Measurements from ENCODE around the gene ARAP1. TPM values are rescaled to one million over a fixed set of nuclear protein-coding genes. Genes with fewer than 3 reads are reported as not detected.

Gene ARAP1
- polyA plus RNA-seq, 1 donor (not counting 4 experiments of a cell fraction or from before 2014, with no cell fraction given) = 32.8 TPM

DNA sequence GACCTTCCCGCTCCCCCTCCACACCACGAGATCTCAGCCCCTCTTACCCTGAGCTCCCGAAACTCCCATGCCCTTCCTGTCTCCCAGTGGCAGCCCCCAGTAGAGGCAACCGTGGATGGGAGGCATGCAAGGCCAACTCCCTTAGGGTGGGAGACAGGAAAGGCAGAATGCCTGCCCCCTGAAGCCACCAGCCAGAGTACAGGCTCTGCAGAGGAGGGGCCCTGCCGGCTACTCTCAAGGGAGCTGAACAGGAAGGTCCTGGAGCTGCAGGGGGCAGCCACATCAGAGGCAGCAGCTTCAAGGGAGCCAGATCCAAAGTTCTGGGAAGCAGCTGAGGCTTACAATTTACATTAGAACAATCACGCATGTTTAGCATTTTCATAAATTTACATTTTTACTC lies 116.3 kb downstream of the ARAP1 start:
- DNase-seq (ENCODE audit: low read depth, low spot score) = no peak
- Histone ChIP-seq H3K79me2 (ENCODE audit: control insufficient read depth, insufficient read depth, low read length) (no peaks in the 10 kb centered on the region), H3K9me1 (ENCODE audit: control insufficient read depth, extremely low read depth, insufficient read depth, low read length) (no peaks in the 10 kb centered on the region), H3K27ac (ENCODE audit: control insufficient read depth, insufficient read depth, low read length) (no peak overlapping the region), H3K36me3 (ENCODE audit: control insufficient read depth in 2 of 2, extremely low read depth in 1 of 2, insufficient read depth in 2 of 2, low read length in 2 of 2) (no peaks in the 10 kb centered on the region), H3K9ac (ENCODE audit: control insufficient read depth, extremely low read depth, insufficient read depth, low read length) (no peak overlapping the region), H3K4me2 (ENCODE audit: control insufficient read depth, extremely low read depth, insufficient read depth, low read depth, low read length) (no peak overlapping the region), H2AFZ (ENCODE audit: control insufficient read depth, low read length) (no peak overlapping the region), H3K9me3 (ENCODE audit: control insufficient read depth, low read depth, low read length) (no peaks in the 10 kb centered on the region), H3K27me3 (ENCODE audit: control insufficient read depth, extremely low read depth, insufficient read depth, low read length) (peaks cover 29% of the 10 kb centered on the region), H3K4me1 (ENCODE audit: control insufficient read depth, extremely low read depth, insufficient read depth, low read length) (no peaks in the 10 kb centered on the region), H3K4me3 (ENCODE audit: control insufficient read depth in 2 of 3, extremely low read depth in 1 of 3, insufficient read depth in 2 of 3, low read depth in 1 of 3, low read length in 3 of 3) (no peak overlapping the region), H4K20me1 (ENCODE audit: control insufficient read depth, extremely low read depth, insufficient read depth, low read length) (no peaks in the 10 kb centered on the region)
- TF ChIP-seq, protein P1, sequence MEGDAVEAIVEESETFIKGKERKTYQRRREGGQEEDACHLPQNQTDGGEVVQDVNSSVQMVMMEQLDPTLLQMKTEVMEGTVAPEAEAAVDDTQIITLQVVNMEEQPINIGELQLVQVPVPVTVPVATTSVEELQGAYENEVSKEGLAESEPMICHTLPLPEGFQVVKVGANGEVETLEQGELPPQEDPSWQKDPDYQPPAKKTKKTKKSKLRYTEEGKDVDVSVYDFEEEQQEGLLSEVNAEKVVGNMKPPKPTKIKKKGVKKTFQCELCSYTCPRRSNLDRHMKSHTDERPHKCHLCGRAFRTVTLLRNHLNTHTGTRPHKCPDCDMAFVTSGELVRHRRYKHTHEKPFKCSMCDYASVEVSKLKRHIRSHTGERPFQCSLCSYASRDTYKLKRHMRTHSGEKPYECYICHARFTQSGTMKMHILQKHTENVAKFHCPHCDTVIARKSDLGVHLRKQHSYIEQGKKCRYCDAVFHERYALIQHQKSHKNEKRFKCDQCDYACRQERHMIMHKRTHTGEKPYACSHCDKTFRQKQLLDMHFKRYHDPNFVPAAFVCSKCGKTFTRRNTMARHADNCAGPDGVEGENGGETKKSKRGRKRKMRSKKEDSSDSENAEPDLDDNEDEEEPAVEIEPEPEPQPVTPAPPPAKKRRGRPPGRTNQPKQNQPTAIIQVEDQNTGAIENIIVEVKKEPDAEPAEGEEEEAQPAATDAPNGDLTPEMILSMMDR (optimal IDR thresholded peaks at IDR 0.05 in 1 of 3, IDR thresholded peaks at IDR 0.05 in 1 of 3, conservative IDR thresholded peaks at IDR 0.05 in 1 of 3; ENCODE audit: extremely low read depth in 1 of 3, insufficient read depth in 2 of 3, low read length in 3 of 3) = no peak
- TF ChIP-seq EZH2 (IDR thresholded peaks at IDR 0.05; ENCODE audit: low read length) = no peak
- no peak for FAIRE-seq
- dilution Hi-C loops (cut with MboI; ENCODE audit: extremely low pct_ligation_motif_present, low sequenced_read_pairs) = no loop called here

DNA sequence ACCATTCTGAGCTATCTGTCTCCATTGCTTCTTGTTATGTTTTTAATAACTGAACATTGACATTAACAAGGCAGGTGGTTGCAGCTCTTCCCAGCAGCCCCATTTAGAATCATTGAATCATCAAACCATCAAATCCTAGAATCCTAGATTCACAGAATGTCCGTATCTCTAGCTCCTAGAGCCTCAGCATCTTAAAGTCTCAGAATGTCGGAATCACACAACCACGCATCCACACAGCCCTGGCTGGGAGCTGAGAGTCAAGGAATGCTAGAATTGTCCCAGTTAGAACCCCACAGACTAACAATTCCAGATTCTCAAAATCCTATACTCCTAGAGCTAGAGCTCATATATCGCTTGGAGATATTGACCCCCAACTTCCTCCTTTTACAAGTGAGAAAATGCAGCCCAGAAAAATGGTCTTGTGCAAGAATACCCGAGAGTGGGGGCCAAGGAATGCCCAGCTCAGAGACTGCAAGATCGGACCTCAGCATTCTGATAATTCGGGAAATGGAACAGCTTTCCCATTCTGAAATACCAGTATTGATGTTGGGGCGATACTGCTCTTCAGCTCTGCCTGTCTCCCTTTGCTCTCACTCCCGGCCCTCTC lies 116.8 kb downstream of the ARAP1 start:
- no peaks in the 10 kb centered on the region for H4K20me1 ChIP-seq (ENCODE audit: control insufficient read depth, extremely low read depth, insufficient read depth, low read length)
- no peaks in the 10 kb centered on the region for H3K4me1 ChIP-seq (ENCODE audit: control insufficient read depth, extremely low read depth, insufficient read depth, low read length)
- no peaks in the 10 kb centered on the region for H3K9me3 ChIP-seq (ENCODE audit: control insufficient read depth, low read depth, low read length)
- TF ChIP-seq EZH2 (IDR thresholded peaks at IDR 0.05; ENCODE audit: low read length) = no peak
- TF ChIP-seq, protein P1 (optimal IDR thresholded peaks at IDR 0.05 in 1 of 3, IDR thresholded peaks at IDR 0.05 in 1 of 3, conservative IDR thresholded peaks at IDR 0.05 in 1 of 3; ENCODE audit: extremely low read depth in 1 of 3, insufficient read depth in 2 of 3, low read length in 3 of 3) = no peak
- H3K79me2 ChIP-seq (ENCODE audit: control insufficient read depth, insufficient read depth, low read length) = no peaks in the 10 kb centered on the region
- no peaks in the 10 kb centered on the region for H3K9me1 ChIP-seq (ENCODE audit: control insufficient read depth, extremely low read depth, insufficient read depth, low read length)
- H3K36me3 ChIP-seq (ENCODE audit: control insufficient read depth in 2 of 2, extremely low read depth in 1 of 2, insufficient read depth in 2 of 2, low read length in 2 of 2) = no peaks in the 10 kb centered on the region
- DNase-seq (ENCODE audit: low read depth, low spot score) = no peak
- dilution Hi-C loops (cut with MboI; ENCODE audit: extremely low pct_ligation_motif_present, low sequenced_read_pairs) = no loop called here
- no peak overlapping the region for H3K4me3 ChIP-seq (ENCODE audit: control insufficient read depth in 2 of 3, extremely low read depth in 1 of 3, insufficient read depth in 2 of 3, low read depth in 1 of 3, low read length in 3 of 3)
- FAIRE-seq = no peak
- no peak overlapping the region for H3K9ac ChIP-seq (ENCODE audit: control insufficient read depth, extremely low read depth, insufficient read depth, low read length)
- no peak overlapping the region for H3K4me2 ChIP-seq (ENCODE audit: control insufficient read depth, extremely low read depth, insufficient read depth, low read depth, low read length)
- H2AFZ ChIP-seq (ENCODE audit: control insufficient read depth, low read length) = no peak overlapping the region
- no peak overlapping the region for H3K27ac ChIP-seq (ENCODE audit: control insufficient read depth, insufficient read depth, low read length)
- peaks cover 24% of the 10 kb centered on the region for H3K27me3 ChIP-seq (ENCODE audit: control insufficient read depth, extremely low read depth, insufficient read depth, low read length)

Small RNAs within 50 kb of the gene (small RNA-seq; reads per million reads assigned to genes)
- gene MIR4692 (ENCODE audit: insufficient read length in 3 of 3, low read depth in 3 of 3, low replicate concordance in 1 of 3) = 0 to 0.25 (median 0) reads per million in 3 experiments
- 0 reads per million in 3 experiments for gene RF00019 (ENCODE audit: insufficient read length in 3 of 3, low read depth in 3 of 3, low replicate concordance in 1 of 3)

Other genes starting within 250 kb of the ARAP1 start
- gene PDE2A, start 78.0 kb downstream of the ARAP1 start, polyA plus RNA-seq = 0.38 to 0.94 TPM (median 0.81 TPM) in 3 replicates
- 67.0 to 115 TPM (median 79.2 TPM) in 3 replicates for gene STARD10, start 41.6 kb upstream of the ARAP1 start, polyA plus RNA-seq
- gene ATG16L2, start 62.0 kb upstream of the ARAP1 start, polyA plus RNA-seq = 8.0 to 18.3 TPM (median 9.9 TPM) in 3 replicates